ENCODE data around the gene ARHGEF38. TPM values are rescaled to one million over a fixed set of nuclear protein-coding genes. Genes with fewer than 3 reads are reported as not detected.

ARHGEF38 gene
- total RNA-seq, 1 donor from 2014 or later, result not detected

GRCh38 chr4:105546086-105546485 lies 6.3 kb upstream of the ARHGEF38 start:
- Mint-ChIP-seq H3K4me1 (no peaks in the 10 kb centered on the region), H3K4me3 (no peak overlapping the region), H3K27ac (ENCODE audit: unreplicated experiment) (no peak overlapping the region), H3K36me3 (ENCODE audit: low read depth) (no peaks in the 10 kb centered on the region), H3K9me3 (no peaks in the 10 kb centered on the region), H3K27me3 (ENCODE audit: low read depth) (peaks cover 25% of the 10 kb centered on the region)
- TF ChIP-seq, protein P1, sequence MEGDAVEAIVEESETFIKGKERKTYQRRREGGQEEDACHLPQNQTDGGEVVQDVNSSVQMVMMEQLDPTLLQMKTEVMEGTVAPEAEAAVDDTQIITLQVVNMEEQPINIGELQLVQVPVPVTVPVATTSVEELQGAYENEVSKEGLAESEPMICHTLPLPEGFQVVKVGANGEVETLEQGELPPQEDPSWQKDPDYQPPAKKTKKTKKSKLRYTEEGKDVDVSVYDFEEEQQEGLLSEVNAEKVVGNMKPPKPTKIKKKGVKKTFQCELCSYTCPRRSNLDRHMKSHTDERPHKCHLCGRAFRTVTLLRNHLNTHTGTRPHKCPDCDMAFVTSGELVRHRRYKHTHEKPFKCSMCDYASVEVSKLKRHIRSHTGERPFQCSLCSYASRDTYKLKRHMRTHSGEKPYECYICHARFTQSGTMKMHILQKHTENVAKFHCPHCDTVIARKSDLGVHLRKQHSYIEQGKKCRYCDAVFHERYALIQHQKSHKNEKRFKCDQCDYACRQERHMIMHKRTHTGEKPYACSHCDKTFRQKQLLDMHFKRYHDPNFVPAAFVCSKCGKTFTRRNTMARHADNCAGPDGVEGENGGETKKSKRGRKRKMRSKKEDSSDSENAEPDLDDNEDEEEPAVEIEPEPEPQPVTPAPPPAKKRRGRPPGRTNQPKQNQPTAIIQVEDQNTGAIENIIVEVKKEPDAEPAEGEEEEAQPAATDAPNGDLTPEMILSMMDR (conservative IDR thresholded peaks at IDR 0.05), result no peak
- no peak for DNase-seq (ENCODE audit: low read depth, low spot score)

DNA sequence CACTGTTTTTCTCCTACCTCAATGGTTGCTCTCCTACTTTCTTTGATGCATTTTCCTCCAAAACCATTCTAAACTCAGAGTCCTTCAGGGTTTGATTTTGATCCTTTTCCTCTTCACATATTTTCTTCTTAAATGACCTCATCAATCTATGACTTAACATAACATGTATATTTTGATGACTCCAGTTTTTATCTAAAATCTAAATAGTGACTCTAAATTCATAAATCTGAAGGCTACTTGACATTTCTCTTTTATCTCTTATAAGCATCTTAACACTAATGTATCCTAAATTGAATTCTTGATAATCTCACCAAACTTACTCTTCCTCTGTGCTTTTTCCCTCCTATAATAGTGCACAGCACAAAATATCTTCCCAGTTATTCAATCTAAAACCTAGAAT lies 4.7 kb upstream of the ARHGEF38 start:
- no peak overlapping the region for H3K27ac Mint-ChIP-seq (ENCODE audit: unreplicated experiment)
- no peak for DNase-seq (ENCODE audit: low read depth, low spot score)
- no peaks in the 10 kb centered on the region for H3K36me3 Mint-ChIP-seq (ENCODE audit: low read depth)
- TF ChIP-seq, protein P1 (conservative IDR thresholded peaks at IDR 0.05), result no peak
- H3K27me3 Mint-ChIP-seq (ENCODE audit: low read depth), result peaks cover 24% of the 10 kb centered on the region
- no peaks in the 10 kb centered on the region for H3K9me3 Mint-ChIP-seq
- no peak overlapping the region for H3K4me3 Mint-ChIP-seq
- H3K4me1 Mint-ChIP-seq, result no peaks in the 10 kb centered on the region

- H3K27me3 Mint-ChIP-seq (ENCODE audit: low read depth), result peaks cover 27% of the 10 kb centered on the region
- no peaks in the 10 kb centered on the region for H3K9me3 Mint-ChIP-seq
- H3K4me3 Mint-ChIP-seq, result no peak overlapping the region
- no peak for DNase-seq (ENCODE audit: low read depth, low spot score)
- no peak overlapping the region for H3K27ac Mint-ChIP-seq (ENCODE audit: unreplicated experiment)
- H3K36me3 Mint-ChIP-seq (ENCODE audit: low read depth), result no peaks in the 10 kb centered on the region
- TF ChIP-seq, protein P1 (conservative IDR thresholded peaks at IDR 0.05), result no peak
- H3K4me1 Mint-ChIP-seq, result no peaks in the 10 kb centered on the region
Observed at GRCh38 chr4:105548483-105548882, 3.9 kb upstream of the ARHGEF38 start.

DNA sequence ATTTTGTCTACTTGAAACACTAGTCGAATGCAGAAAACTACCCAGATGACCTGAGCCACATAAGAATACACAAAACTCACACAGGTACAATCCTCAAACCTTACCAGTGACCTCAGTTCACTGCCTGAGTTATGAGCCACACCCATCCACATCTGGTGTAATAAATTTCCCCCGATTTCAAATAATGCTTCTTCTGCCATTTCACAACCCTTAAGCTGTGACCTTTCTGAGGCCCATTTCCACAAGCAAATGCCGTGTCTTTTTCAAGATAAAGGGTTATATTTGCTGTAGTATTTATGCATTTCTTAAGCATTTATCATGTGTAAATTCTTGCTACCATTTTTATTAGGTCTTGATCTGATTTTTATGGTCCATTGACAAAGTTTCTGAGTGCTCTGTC lies 1.8 kb upstream of the ARHGEF38 start:
- H3K9me3 Mint-ChIP-seq, result no peaks in the 10 kb centered on the region
- no peak overlapping the region for H3K27ac Mint-ChIP-seq (ENCODE audit: unreplicated experiment)
- no peaks in the 10 kb centered on the region for H3K4me1 Mint-ChIP-seq
- peaks cover 38% of the 10 kb centered on the region for H3K27me3 Mint-ChIP-seq (ENCODE audit: low read depth)
- H3K4me3 Mint-ChIP-seq, result no peak overlapping the region
- no peak for DNase-seq (ENCODE audit: low read depth, low spot score)
- no peaks in the 10 kb centered on the region for H3K36me3 Mint-ChIP-seq (ENCODE audit: low read depth)
- TF ChIP-seq, protein P1 (conservative IDR thresholded peaks at IDR 0.05), result no peak

GRCh38 chr4:105555409-105555808 lies 3.0 kb downstream of the ARHGEF38 start:
- no peaks in the 10 kb centered on the region for H3K4me1 Mint-ChIP-seq
- H3K36me3 Mint-ChIP-seq (ENCODE audit: low read depth), result no peaks in the 10 kb centered on the region
- no peak overlapping the region for H3K4me3 Mint-ChIP-seq
- H3K27ac Mint-ChIP-seq (ENCODE audit: unreplicated experiment), result no peak overlapping the region
- no peak for DNase-seq (ENCODE audit: low read depth, low spot score)
- TF ChIP-seq, protein P1 (conservative IDR thresholded peaks at IDR 0.05), result no peak
- no peaks in the 10 kb centered on the region for H3K9me3 Mint-ChIP-seq
- H3K27me3 Mint-ChIP-seq (ENCODE audit: low read depth), result peaks cover 72% of the 10 kb centered on the region

DNA sequence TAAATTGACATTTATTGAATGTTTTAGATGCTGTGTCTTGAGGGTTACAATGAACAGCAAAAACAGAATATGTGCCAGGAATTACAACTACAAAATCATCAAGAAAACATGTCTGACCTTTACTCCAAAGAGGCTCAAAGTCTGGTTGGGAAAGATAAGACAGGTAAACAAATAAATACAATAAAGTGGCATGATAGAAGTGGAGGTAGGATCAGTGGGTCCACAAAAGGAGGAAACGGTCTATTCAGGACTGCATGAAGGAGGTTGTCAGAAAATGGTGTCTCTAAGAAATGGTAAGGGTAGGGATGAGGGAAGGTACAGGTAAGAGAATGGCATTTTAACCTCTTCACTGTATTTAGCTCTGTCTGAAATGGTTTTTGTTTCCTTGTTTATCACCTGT lies 3.8 kb downstream of the ARHGEF38 start:
- H3K27ac Mint-ChIP-seq (ENCODE audit: unreplicated experiment), result no peak overlapping the region
- DNase-seq (ENCODE audit: low read depth, low spot score), result no peak
- H3K4me1 Mint-ChIP-seq, result no peaks in the 10 kb centered on the region
- H3K36me3 Mint-ChIP-seq (ENCODE audit: low read depth), result no peaks in the 10 kb centered on the region
- no peak overlapping the region for H3K4me3 Mint-ChIP-seq
- H3K27me3 Mint-ChIP-seq (ENCODE audit: low read depth), result peaks cover 76% of the 10 kb centered on the region
- no peaks in the 10 kb centered on the region for H3K9me3 Mint-ChIP-seq
- TF ChIP-seq, protein P1 (conservative IDR thresholded peaks at IDR 0.05), result no peak

All from neural crest cell (in vitro differentiated cells).